Natural killer cell treated with Interleukin-12 subunit alpha and Interleukin-12 subunit beta and Interleukin-15 and Interleukin-18, amount 100 ng/mL, for 72 hours (primary cell): ENCODE data around the gene RRP8. TPM values are rescaled to one million over a fixed set of nuclear protein-coding genes. Genes with fewer than 3 reads are reported as not detected.

Experiments
- ATAC-seq, 2 donors: fragments of 150-1000 bp; cut with Tn5 transposase in 1 of 2; sonication (Bioruptor Pico), chemical (Tn5 transposase) in 1 of 2; 2 replicates each; pipeline ENCODE4 v1.10.0; 2021
- DNase-seq: peaks from one replicate; pipeline ENCODE4 v3.0.0; 2022; ENCODE audit warnings: low spot score
- H3K27ac Mint-ChIP-seq, 2 donors: 1 replicate in 1 of 2; 2 replicates in 1 of 2; pipeline ENCODE4 v1.8.0; 2022; ENCODE audit warnings: mixed read lengths in 2 of 2, mild to moderate bottlenecking in 1 of 2, moderate library complexity in 1 of 2
- H3K27me3 Mint-ChIP-seq, 2 donors: 1 replicate in 1 of 2; 2 replicates in 1 of 2; pipeline ENCODE4 v1.8.0; 2022; ENCODE audit warnings: mixed read lengths in 2 of 2
- H3K36me3 Mint-ChIP-seq: one replicate; pipeline ENCODE4 v1.8.0; 2022; ENCODE audit warnings: mixed read lengths
- H3K4me1 Mint-ChIP-seq, 2 donors: 1 replicate in 1 of 2; 2 replicates in 1 of 2; pipeline ENCODE4 v1.8.0; 2022; ENCODE audit warnings: low read depth in 2 of 2, mixed read lengths in 2 of 2, mild to moderate bottlenecking in 1 of 2
- H3K4me3 Mint-ChIP-seq: one replicate; pipeline ENCODE4 v1.8.0; 2022; ENCODE audit warnings: mixed read lengths
- H3K9me3 Mint-ChIP-seq: 2 replicates; pipeline ENCODE4 v1.8.0; 2022; ENCODE audit warnings: mixed read lengths
- total RNA-seq, 2 donors: library from RNA; stranded (reverse); gene quantifications; one replicate each; pipeline ENCODE4 v1.2.3, GENCODE V29; 2022

RRP8 gene
- total RNA-seq, 2 donors from 2014 or later = 33.8 to 42.0 TPM

- H3K9me3 Mint-ChIP-seq = no peaks in the 10 kb centered on the region
- no peaks in the 10 kb centered on the region for H3K27me3 Mint-ChIP-seq
- DNase-seq (no peak), ATAC-seq (peak; percentile 26 to 76)
- no peaks in the 10 kb centered on the region for H3K36me3 Mint-ChIP-seq
- peak overlapping the region; percentile 16 to 78 for H3K27ac Mint-ChIP-seq
- H3K4me1 Mint-ChIP-seq = peaks cover 10 to 20% of the 10 kb centered on the region in 2 donors
- peak overlapping the region; percentile 36 for H3K4me3 Mint-ChIP-seq
Measured at GRCh38 chr11:6627762-6628241, 24.4 kb upstream of the RRP8 start.

DNA sequence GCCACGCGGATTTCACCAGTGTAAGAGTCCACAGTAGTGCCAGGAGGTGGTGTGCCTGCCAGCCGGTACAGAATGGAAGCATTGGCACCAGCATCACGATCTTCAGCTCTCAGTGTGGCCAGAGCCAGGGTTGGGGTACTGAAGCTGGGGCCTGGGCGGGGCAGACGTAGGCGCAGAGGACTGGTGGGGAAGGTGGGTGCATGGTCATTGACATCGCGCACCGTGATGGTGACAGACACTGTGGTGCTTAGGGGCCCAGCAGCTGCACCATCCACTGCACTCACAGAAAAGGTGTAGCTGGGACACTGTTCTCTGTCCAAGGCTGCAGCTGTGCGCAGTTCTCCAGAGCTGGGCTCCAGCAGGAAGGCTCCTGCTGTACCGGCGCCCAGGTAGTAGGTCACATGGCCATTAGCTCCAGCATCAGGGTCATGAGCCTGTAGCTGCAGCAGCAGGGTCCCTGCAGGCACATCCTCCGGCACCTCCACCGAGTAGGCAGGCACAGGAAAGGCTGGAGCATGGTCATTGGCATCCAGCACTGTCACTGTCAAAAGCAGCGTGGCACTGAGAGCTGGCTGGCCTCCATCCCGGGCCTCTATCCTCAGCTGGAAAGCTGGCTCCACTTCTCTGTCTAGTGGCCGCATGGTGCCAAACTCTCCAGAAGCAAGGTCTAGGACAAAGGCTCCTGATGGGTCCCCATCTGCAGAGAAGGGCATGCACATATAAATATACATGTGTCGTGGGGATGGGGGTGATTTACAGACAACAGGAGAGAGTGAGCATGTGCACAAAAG, 23.8 kb upstream of the RRP8 start:
- H3K4me3 Mint-ChIP-seq = peak overlapping the region; percentile 36
- no peaks in the 10 kb centered on the region for H3K36me3 Mint-ChIP-seq
- ATAC-seq = no peak
- H3K4me1 Mint-ChIP-seq = peaks cover 10 to 20% of the 10 kb centered on the region in 2 donors
- peak overlapping the region; percentile 16 to 78 for H3K27ac Mint-ChIP-seq
- DNase-seq = no peak
- no peaks in the 10 kb centered on the region for H3K27me3 Mint-ChIP-seq
- H3K9me3 Mint-ChIP-seq = no peaks in the 10 kb centered on the region

- Mint-ChIP-seq H3K4me1 (peaks cover 10 to 20% of the 10 kb centered on the region in 2 donors), H3K9me3 (no peaks in the 10 kb centered on the region), H3K27ac (peak overlapping the region in 1 of 2 donors; percentile 72), H3K36me3 (no peaks in the 10 kb centered on the region), H3K4me3 (no peak overlapping the region), H3K27me3 (no peaks in the 10 kb centered on the region)
- ATAC-seq = no peak
- no peak for DNase-seq
Measured at GRCh38 chr11:6625832-6626420, 22.5 kb upstream of the RRP8 start.

DNA sequence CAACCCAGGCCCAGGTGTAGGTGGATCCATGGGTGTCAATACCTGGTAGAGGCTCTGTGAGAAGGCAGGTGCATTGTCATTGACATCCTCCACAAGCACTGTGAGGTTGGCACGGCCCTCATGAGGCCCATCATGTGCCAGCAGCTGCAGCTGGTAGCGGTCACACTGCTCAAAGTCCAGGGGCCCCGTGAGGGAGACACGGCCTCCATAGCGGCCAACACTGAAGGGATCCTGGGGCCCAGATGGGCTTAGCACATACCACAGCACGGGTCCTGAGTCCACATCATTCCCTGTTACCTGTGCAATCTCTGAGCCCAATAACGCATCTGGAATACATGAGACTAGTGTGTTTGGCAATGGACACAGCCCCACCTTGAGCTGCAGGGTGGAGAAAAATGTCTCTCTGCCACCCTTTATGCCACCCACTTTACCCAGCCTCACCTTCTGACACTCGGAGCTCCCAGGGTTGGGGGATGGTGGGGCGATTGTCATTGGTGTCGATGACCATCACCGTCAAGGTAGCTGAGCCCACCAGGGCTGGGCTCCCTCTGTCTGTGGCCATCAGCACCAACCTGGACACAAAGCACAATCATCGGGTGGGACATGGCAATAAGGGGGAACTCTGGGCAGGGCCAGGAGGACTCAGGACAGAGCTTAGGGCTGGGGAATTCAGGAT, 21.9 kb upstream of the RRP8 start:
- no peak for DNase-seq
- Mint-ChIP-seq H3K4me1 (peaks cover 10 to 20% of the 10 kb centered on the region in 2 donors), H3K36me3 (no peaks in the 10 kb centered on the region), H3K9me3 (no peaks in the 10 kb centered on the region), H3K27me3 (no peaks in the 10 kb centered on the region), H3K27ac (no peak overlapping the region), H3K4me3 (no peak overlapping the region)
- ATAC-seq = no peak

- no peak for ATAC-seq
- no peaks in the 10 kb centered on the region for H3K36me3 Mint-ChIP-seq
- no peak for DNase-seq
- H3K27ac Mint-ChIP-seq = no peak overlapping the region
- no peaks in the 10 kb centered on the region for H3K9me3 Mint-ChIP-seq
- H3K4me1 Mint-ChIP-seq = peaks cover 10 to 20% of the 10 kb centered on the region in 2 donors
- no peaks in the 10 kb centered on the region for H3K27me3 Mint-ChIP-seq
- no peak overlapping the region for H3K4me3 Mint-ChIP-seq
Measured at GRCh38 chr11:6623391-6624363, 20.3 kb upstream of the RRP8 start.

GRCh38 chr11:6622261-6623171, 19.1 kb upstream of the RRP8 start:
- H3K27me3 Mint-ChIP-seq = no peaks in the 10 kb centered on the region
- no peak overlapping the region for H3K4me3 Mint-ChIP-seq
- peaks cover 3 to 13% of the 10 kb centered on the region in 2 donors for H3K4me1 Mint-ChIP-seq
- H3K36me3 Mint-ChIP-seq = no peaks in the 10 kb centered on the region
- no peak for DNase-seq
- no peaks in the 10 kb centered on the region for H3K9me3 Mint-ChIP-seq
- H3K27ac Mint-ChIP-seq = no peak overlapping the region
- no peak for ATAC-seq

DNA sequence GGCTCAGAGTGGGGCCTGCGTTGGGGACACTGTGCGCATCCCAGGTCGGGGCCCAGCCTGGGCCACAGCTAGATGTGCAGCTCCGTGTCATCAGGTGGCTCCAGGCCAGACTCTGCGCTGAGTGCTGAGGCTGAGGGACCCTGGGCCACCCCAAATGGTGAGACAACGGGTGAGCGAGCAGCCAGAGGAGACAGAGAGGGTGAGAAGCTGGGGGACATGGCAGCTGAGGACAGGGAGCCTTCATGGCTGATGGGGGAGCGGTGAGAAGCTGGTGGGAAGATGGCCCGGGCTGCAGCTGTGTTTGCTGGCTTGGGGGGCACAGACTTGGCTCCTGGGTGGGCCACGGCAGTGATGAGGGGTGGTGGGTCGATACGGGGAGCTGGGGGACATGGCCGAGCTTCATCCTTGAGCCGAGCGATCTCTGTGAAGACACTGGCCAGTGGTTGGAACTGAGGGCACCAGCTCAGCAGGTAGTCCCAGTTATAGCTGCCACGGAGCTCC, 18.3 kb upstream of the RRP8 start:
- no peaks in the 10 kb centered on the region for H3K27me3 Mint-ChIP-seq
- ATAC-seq (no peak), DNase-seq (no peak)
- no peak overlapping the region for H3K4me3 Mint-ChIP-seq
- H3K36me3 Mint-ChIP-seq = no peaks in the 10 kb centered on the region
- H3K4me1 Mint-ChIP-seq = peaks cover 1 to 12% of the 10 kb centered on the region in 2 donors
- no peaks in the 10 kb centered on the region for H3K9me3 Mint-ChIP-seq
- no peak overlapping the region for H3K27ac Mint-ChIP-seq

GRCh38 chr11:6620636-6621035, 17.2 kb upstream of the RRP8 start:
- H3K4me1 Mint-ChIP-seq = peaks cover 11 to 14% of the 10 kb centered on the region in 2 donors
- H3K4me3 Mint-ChIP-seq = no peak overlapping the region
- H3K36me3 Mint-ChIP-seq = peaks cover 5% of the 10 kb centered on the region
- no peak for ATAC-seq
- H3K9me3 Mint-ChIP-seq = no peaks in the 10 kb centered on the region
- H3K27ac Mint-ChIP-seq = no peak overlapping the region
- no peak for DNase-seq
- H3K27me3 Mint-ChIP-seq = no peaks in the 10 kb centered on the region

DNA sequence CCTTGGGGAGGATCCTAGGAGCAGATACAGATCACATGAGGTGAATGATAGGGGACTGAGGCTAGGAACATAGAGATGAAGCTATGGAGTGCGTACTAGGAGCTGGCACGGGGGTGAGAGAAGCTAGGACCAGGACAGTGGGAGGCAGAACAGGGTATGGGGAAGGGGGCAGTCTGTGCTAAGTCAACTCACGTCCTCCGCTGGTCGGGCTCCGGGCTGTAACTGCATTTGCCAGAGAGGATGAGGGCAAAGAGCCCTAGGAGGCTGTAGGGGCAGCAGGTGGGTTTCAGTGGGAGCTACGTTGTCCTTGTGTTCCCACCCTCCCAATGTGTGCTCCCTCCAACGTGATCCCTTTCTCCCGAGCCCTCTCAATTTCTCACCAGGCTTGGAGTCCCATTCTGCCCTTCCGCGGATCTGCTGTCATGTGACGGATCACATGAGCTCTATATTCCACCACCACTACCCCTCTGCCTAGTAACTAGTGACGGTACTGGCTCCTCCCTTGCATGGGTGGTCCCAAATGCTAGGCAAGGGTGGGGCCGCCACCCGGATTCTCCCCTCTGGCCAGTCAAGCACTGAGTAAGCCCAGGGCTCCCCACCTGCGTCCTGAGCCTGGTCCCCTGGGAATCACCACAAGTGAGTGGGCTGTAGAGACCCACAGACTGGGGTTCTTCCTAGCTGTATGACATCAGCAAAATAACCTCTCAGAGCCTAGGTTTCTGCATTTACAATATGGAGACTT, 15.8 kb upstream of the RRP8 start, which contains the start of gene TPP1:
TPP1 (minus strand) TSS at position 419 of the 742 bp plus-strand sequence; CDS start at position 397, 22 bp downstream.
- Mint-ChIP-seq H3K4me1 (peaks cover 14 to 15% of the 10 kb centered on the region in 2 donors), H3K36me3 (peaks cover 10% of the 10 kb centered on the region), H3K27me3 (no peaks in the 10 kb centered on the region), H3K9me3 (no peaks in the 10 kb centered on the region), H3K27ac (no peak within 1 kb of the TSS), H3K4me3 (no peak within 1 kb of the TSS)
- peak; percentile 96 to 98 for ATAC-seq
- peak; percentile 93 for DNase-seq

- H3K27me3 Mint-ChIP-seq = no peaks in the 10 kb centered on the region
- peaks cover 14 to 15% of the 10 kb centered on the region in 2 donors for H3K4me1 Mint-ChIP-seq
- H3K36me3 Mint-ChIP-seq = peaks cover 10% of the 10 kb centered on the region
- H3K27ac Mint-ChIP-seq = no peak overlapping the region
- no peaks in the 10 kb centered on the region for H3K9me3 Mint-ChIP-seq
- ATAC-seq (peak; percentile 66 to 76), DNase-seq (peak; percentile 83)
- no peak overlapping the region for H3K4me3 Mint-ChIP-seq
Measured at GRCh38 chr11:6618117-6619003, 14.9 kb upstream of the RRP8 start.

GRCh38 chr11:6617315-6617781, 13.9 kb upstream of the RRP8 start:
- ATAC-seq = no peak
- H3K9me3 Mint-ChIP-seq = no peaks in the 10 kb centered on the region
- H3K27me3 Mint-ChIP-seq = no peaks in the 10 kb centered on the region
- H3K4me1 Mint-ChIP-seq = peaks cover 14 to 15% of the 10 kb centered on the region in 2 donors
- no peak overlapping the region for H3K27ac Mint-ChIP-seq
- peaks cover 10% of the 10 kb centered on the region for H3K36me3 Mint-ChIP-seq
- peak; percentile 51 for DNase-seq
- H3K4me3 Mint-ChIP-seq = no peak overlapping the region
